Measurements from ENCODE around the gene MAP7.
"Not testable (repeated sequence)": the region's sequence is repeated elsewhere in the genome, so short reads cannot be mapped to it uniquely, and the experiment has no call there.

MAP7 gene

DNA sequence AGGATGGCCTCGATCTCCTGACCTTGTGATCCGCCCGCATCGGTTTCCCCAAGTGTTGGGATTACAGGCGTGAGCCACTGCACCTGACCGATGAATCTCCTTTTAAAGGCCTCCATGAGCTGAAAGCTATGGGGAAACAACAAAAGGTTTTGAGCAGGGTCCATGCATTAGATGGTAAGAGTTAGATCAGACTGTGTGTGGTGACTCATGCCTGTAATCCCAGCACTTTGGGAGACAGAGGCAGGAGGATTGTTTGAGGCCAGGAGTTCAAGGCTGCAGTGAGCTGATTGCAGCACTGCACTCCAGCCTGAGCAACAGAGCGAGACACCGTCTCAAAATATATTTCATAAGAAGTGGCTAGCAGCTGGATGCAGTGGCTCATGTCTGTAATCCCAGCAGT, 219.6 kb downstream of the MAP7 start:
- DNase-seq = no peak

DNA sequence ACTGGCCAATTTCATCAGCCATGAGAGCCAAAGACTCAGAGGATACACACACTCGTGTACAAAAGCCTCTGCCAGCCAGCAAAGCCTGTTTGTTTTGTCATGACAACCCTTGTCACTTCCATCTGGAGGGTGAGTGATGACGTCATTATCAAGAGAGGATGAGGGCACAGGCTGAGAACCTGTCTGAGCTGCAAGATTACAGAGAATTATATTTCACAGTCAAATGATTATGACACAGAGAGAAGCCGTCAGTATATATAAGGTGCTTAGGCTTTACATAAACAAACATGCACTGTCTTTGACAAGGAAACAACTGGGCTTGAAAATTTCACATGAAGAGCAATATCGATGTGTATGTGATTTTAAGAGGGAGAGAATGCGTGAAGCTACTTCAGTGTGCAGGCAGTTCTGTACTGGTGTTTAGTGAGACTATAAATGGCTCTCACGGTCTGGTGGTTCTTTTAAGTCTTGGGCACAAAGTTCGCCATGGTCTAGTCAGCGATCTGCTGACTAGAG, 224.1 kb downstream of the MAP7 start:
- peak; percentile 40 for DNase-seq

DNA sequence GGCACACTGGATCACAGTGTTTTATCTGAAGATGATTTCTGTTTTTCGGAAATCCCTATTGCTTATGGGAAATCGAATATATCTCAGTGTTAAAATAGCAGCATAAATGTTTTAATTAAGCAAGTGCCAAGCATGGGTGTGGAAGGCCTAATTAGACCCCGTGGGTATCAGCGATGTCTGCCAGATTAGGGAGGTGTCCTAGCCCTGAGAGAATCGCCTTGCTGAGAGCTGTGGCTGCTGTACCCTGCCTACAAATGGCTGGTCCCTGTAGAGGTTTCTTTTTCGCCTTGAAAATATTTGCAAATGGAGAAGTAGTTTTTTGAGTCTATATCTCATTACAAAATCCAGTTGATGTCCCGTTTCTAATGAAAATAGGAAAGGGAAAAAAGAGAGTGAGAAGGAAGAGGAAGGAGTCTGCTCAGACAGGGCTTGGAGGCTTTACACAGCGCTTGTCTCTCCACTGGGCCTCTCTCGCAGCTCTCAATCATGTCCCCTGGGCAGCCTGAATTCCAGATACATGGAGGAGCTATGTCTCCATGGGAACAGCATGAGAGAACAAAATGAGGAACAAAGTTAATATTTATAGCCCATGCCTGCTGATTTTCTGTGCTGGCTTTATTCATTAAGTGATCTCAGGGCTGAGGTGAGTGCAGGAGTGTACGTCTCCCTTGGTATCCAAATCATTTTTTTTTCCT, 225.4 kb downstream of the MAP7 start:
- no peak for DNase-seq

DNA sequence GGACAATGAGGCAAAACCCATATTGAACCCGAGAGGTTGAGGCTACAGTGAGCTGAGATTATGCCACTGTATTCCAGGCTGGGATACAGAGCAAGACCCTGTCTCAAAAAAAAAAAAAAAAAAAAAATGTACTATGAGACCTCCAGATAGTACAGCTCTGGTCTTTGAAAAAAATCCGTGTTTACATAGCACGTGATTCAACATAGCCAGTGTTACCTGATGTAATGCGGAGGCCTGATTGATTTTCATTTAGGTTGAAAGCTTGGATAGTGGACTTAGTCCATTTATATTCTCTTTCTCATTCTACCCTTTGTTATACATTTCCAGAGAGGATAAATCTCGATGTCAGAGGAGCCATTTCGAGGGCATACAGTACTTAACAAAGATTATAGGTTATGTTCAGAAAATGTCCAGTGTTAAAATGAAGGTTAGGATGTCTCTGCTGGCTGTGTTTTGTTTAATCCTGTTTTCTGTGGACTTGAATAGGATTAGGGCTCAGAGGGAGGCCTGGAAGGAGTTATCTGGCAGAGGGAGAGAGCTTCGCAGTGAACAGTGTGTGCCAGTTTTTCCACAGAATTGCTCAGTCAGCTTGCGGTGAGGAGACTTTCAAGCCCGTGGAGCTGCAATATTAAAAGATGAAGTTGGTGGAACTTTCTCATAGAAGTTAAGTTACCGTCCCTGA, 226.7 kb downstream of the MAP7 start:
- no peak for DNase-seq

DNA sequence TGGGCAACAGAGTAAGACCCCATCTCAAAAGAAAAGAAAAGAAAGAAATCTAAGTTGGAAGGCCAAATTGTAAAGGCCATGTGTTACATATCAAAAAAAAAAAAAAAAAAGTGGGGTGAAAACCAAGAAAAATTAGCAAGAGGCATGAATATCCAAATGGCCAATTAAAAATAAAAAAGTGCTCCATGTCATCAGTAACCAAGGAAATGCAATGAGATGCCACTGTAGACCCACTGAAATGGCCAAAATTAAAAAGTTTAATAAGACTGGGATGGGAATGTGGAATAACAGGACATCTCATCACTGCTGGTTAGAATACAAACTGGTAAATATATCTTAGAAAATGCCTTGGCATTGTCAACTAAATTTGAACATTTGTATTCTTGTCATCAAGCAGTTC, 230.5 kb downstream of the MAP7 start:
- no peak for DNase-seq

DNA sequence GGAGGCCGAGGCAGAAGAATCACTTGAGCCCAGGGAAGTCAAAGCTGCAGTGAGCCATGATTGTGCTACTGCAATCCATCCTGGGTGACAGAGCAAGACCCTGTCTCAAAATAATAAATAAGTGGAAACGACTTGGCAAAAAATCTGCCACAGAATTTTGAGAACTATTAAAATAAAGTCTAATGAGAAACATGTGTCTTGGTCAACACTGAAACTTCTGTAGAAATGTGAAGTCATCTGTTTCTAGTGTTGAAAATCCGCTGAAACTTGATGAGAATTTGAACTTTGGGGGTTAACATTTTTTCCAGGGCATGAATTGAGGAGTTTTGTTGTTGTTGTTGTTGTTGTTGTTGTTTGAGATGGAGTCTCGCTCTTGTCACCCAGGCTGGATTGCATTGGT, 231.5 kb downstream of the MAP7 start:
- DNase-seq = no peak

DNA sequence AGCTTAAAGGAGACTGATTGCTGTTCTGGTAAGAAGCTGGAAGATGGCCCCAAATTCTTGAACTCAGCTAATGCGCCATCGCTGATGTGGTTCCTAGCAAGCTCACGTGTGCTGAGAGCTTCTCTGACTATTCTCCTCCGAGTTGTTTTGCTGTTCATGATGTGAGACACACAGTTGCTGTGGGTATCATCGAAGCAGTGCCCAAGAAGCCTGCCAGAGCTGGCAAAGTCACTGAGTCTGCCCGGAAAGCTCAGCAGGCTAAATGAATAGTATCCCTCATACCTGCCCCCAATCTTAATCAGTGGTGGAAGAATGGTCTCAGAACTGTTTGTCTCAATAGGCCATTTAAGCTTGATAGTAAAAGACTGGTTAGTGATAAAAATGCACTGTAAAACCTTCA, 232.3 kb downstream of the MAP7 start:
- no peak for DNase-seq

DNA sequence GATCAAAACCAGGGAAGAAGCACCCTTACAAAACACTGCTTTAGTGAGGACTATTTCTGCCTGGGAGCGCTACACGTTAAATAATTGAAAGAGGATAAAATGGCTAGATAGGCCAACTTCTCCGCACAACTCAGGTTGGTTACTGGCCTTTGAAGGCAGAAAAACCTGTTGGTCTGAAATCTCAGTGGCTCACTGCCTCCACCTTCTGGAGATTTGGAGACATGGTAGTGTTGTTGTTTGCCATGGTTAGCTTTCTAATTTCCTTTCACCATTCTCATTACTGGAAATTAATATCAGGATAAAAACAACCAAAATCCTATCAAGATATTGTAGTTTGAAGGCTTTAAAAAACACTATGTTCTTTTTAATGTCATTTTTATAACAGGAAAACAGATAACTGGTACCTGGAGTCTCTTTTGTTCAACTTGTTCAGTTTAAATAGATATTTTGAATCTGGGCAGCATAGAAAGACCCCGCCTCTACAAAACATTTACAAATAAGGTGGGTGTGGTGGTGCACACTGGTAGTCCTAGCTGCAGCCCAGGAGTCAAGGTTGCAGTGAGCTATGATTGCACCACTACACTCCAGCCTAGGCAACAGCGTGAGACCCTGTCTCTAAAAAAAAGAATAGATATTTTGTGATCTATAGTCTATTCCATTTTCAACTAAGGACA, 233.1 kb downstream of the MAP7 start:
- DNase-seq = peak; percentile 44

DNA sequence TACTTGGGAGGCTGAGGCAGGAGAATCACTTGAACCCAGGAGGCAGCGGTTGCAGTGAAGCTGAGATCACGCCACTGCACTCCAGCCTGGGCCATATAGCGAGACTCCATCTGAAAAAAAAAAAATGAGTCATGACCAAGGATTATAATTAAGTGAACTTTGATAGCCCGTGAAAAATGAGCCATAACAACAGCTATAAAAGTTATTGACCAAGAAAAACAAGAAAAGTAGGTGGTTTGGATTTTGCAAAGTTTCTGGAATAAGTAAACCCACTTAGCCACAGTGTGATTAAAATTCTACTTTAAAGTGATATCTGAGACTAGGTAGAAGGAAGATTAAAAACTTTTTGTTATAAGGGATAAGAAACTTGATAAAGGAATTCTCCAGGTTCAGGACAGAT, 234.6 kb downstream of the MAP7 start:
- no peak for DNase-seq

DNA sequence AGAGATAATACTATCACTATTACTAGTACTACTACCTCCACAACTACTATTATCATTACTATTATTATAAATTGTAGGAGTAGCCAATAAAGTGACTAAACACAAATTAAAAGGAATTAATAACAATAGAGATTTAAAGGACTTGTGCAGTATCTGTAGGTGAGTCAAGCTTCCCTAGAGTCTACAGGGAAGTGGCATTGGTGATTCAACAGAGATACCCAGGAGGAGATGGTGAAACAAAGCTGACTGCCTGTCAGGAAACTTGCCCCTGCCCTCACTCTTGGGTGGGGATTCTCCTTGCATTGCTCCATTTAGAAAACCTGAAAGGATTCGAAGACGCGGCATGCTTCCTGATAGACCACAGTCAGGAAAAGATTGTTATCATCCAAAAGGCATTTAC, 237.2 kb downstream of the MAP7 start:
- no peak for DNase-seq

DNA sequence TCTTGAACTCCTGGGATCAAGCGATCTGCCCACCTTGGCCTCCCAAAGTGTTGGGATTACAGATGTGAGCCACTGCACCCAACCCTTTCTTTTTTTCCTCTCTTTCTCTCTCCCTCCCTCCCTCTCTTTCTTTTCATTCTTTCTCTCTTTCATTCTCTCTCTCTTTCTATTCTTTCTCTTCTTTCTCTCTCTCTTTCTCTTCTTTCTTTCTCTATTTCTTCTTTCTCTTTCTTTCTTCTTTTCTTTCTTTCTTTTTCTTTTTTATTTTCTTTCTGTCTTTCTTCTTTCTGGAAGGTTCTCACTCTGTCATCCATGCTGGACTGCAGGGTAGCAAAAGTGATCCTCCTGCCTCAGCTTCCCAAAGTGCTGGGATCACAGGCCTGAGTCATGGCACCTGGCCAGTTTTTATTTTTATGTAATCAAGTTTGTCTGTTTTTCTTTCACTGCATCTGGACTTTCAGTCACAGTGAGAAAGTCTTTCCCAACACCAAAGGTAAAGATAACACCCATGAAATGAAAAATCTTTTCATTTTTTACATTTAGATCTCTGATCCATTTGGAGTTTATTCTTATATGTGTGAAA, 240.4 kb downstream of the MAP7 start:
- DNase-seq = no peak

DNA sequence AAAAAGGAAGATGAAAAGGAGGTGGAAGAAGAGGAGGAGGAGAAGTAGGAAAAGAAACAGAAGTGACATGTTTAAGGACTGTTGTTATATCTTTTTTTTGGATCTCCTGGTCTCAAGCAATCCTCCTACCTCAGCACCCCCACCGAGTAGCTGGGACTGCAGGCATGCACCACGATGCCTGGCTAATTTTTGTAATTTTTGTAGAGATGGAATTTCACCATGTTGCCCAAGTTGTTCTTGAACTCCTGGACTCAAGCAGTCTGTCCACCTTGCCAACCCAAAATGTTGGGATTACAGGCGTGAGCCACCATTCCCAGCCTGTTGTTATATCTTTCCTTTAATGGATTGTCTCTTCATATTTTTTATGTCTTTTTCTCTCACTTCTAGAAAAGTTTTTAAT, 241.1 kb downstream of the MAP7 start:
- DNase-seq = no peak

DNA sequence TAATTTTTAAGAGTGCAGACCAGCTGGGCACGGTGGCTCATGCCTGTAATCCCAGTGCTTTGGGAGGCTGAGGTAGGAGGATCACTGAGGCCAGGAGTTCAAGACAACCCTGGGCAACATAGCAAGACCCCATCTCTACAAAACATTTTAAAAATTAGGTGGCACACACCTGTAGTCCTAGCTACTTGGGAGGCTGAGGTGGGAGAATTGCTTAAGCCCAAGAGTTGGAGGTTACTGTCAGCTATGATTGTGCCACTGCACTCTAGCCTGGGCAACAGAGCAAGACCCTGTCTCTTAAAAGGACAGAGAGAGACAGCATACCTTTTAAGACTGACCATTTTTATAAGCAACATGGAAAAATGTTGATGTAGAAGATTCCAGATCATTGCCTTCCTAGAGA, 241.8 kb downstream of the MAP7 start:
- DNase-seq = not testable (repeated sequence)

DNA sequence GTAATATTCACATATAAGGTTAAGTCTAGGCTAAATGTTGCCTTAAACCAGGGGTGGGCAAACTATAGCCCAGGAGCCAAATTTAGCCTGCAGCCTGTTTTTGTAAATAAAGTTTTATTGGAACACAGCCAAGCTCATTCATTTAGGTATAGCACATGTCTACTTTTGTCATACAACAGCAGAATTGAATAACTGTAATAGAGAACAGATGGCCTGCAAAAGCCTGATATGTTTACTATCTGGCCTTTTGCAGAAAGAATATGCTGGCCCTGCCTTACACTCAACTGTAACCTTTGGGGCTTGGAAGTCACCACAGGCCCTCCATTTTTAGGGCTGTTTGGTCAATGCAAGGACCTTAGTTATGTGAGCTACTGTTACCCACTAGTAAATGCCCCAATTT, 242.9 kb downstream of the MAP7 start:
- no peak for DNase-seq

DNA sequence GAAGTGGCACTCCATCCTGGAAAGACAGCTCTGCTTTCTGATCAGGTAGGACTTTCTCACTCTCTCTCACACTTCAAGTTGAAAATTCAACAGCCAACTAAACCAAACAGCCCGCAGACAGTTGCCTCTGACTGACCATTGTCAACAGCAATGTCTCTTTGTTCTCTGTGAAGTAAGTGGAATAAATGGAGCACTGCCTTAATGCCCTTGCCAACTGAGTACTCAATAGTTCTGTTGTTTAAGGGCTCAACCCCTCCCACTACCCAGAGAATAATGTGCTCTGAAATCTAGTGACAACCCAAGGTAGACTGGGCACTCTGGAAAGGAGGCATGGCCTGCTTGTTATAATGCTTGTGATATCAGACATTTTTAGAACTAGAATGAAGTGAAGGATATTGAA, 243.8 kb downstream of the MAP7 start:
- no peak for DNase-seq

DNA sequence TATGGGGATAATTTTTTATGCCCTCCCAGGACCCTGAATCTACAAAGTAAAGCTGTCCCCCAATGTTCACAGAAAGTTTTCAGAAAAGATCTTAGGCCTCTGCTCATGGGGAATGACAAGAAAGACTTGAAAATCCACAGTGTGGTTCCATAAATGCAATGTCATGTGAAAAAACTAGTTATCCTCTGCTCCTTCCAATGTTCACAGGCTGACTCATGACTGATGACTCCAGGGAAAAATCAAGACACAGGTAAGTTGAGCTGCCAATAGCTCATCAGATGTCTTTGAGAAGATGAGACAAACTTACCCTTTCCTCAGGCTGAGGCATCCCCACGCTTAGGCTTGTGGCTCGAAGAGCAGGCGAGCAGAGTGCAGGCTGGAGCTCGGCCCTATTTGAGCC, 245.8 kb downstream of the MAP7 start:
- DNase-seq = no peak

DNA sequence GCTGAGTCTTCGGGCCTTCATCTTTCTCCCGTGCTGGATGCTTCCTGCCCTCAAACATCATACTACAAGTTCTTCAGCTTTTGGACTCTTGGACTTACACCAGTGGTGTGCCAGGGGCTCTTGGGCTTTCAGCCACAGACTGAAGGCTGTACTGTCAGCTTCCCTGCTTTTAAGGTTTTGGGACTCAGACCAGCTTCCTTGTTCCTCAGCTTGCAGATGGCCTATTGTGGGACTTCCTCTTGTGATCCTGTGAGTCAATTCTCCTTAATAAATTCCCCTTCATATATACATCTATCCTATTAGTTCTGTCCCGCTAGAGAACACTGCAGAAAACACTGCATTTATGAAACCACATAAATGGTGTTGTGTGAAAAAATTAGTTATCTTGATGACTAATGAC, 246.7 kb downstream of the MAP7 start:
- no peak for DNase-seq

DNA sequence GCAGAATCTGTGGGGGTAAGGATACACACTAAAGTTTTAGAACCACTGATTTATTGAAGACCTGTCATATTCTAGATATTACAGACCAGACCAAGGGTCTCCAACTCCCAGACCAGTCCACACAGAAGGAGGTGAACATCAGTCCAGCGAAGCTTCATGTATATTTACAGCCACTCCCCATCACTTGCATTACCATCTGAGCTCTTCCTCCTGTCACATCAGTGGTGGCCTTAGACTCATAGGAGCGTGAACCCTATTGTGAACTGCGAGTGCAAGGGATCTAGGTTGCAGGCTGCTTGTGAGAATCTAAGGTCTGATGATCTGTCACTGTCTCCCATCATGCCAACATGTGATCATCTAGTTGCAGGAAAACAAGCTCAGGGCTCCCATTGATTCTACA, 255.6 kb downstream of the MAP7 start:
- no peak for DNase-seq
